OCI-LY3 (cell line): ENCODE measurements around the gene KANSL3.

Experiments used
- H2AFZ ChIP-seq: fragments of 200-600, 300-600 bp; shearing (Covaris generic); 2 replicates; pipeline ENCODE4 v1.6.0; 2014; ENCODE audit warnings: antibody characterized with exemption, low read depth, low read length
- H3K27ac ChIP-seq: fragments of 200-600, 300-600 bp; sonication (generic); 2 replicates; pipeline ENCODE4 v1.5.1; 2014; ENCODE audit warnings: mild to moderate bottlenecking, low read length, moderate library complexity, mixed read lengths
- H3K27me3 ChIP-seq: fragments of 200-600, 300-600 bp; sonication (generic); 2 replicates; pipeline ENCODE4 v1.6.1; 2014; ENCODE audit warnings: low read depth, low read length, mixed read lengths
- H3K36me3 ChIP-seq: fragments of 200-600, 300-600 bp; sonication (generic); replicated peaks from 2 replicates; pipeline ENCODE3; 2014; ENCODE audit warnings: low read depth, low read length, mixed read lengths
- H3K4me1 ChIP-seq: fragments of 300-600, 200-600 bp; sonication (generic); 2 replicates; pipeline ENCODE4 v1.6.1; 2014; ENCODE audit warnings: low read length, mixed read lengths
- H3K4me2 ChIP-seq: fragments of 200-600, 300-600 bp; sonication (generic); 2 replicates; pipeline ENCODE4 v1.6.1; 2014; ENCODE audit warnings: low read length, mixed read lengths
- H3K4me3 ChIP-seq: fragments of 300-600, 200-600 bp; sonication (generic); 2 replicates; pipeline ENCODE4 v1.5.1; 2014; ENCODE audit warnings: antibody characterized with exemption, mild to moderate bottlenecking, low read length, moderate library complexity
- H3K79me2 ChIP-seq: fragments of 300-600, 200-600 bp; shearing (Covaris generic); 2 replicates; pipeline ENCODE4 v1.6.1; 2014; ENCODE audit warnings: mild to moderate bottlenecking, low read length, mixed read lengths
- H3K9ac ChIP-seq: fragments of 300-600, 200-600 bp; shearing (Covaris generic); 2 replicates; pipeline ENCODE4 v1.6.0; 2014; ENCODE audit warnings: mild to moderate bottlenecking, low read length, moderate library complexity
- H3K9me3 ChIP-seq: fragments of 200-600, 300-600 bp; shearing (Covaris generic); 2 replicates; pipeline ENCODE4 v1.6.1; 2014; ENCODE audit warnings: low read length, mixed read lengths; ENCODE audit not compliant: insufficient read depth
- H4K20me1 ChIP-seq: fragments of 200-600, 300-600 bp; sonication (generic); 2 replicates; pipeline ENCODE4 v1.6.1; 2016; ENCODE audit warnings: low read length, mixed read lengths; ENCODE audit not compliant: insufficient read depth
- CTCF ChIP-seq: fragments of 200-600, 300-600 bp; sonication (generic); IDR thresholded peaks from 2 replicates; pipeline ENCODE4 v1.5.1; 2014; ENCODE audit warnings: antibody characterized with exemption, low read length, low read depth
- EZH2phosphoT487 ChIP-seq: fragments of 200-600 bp; shearing (Covaris generic); IDR thresholded peaks from 2 replicates; pipeline ENCODE4 v1.6.1; 2018; ENCODE audit warnings: antibody characterized with exemption, mixed run types, low read depth

The KANSL3 gene

GRCh38 chr2:96616535-96616934, 21.6 kb downstream of the KANSL3 start:
- Histone ChIP-seq H3K79me2 (no peaks in the 10 kb centered on the region), H3K4me1 (no peaks in the 10 kb centered on the region), H3K9me3 (no peaks in the 10 kb centered on the region), H3K4me2 (no peak overlapping the region), H3K27ac (no peak overlapping the region), H3K36me3 (peaks cover 31% of the 10 kb centered on the region), H2AFZ (no peak overlapping the region), H3K4me3 (no peak overlapping the region), H3K9ac (no peak overlapping the region), H4K20me1 (no peaks in the 10 kb centered on the region), H3K27me3 (no peaks in the 10 kb centered on the region)
- TF ChIP-seq CTCF (no peak), EZH2phosphoT487 (no peak)

GRCh38 chr2:96616128-96616527, 22.0 kb downstream of the KANSL3 start:
- no peaks in the 10 kb centered on the region for H3K79me2 ChIP-seq
- no peaks in the 10 kb centered on the region for H3K9me3 ChIP-seq
- H3K4me1 ChIP-seq: no peaks in the 10 kb centered on the region
- H3K9ac ChIP-seq: no peak overlapping the region
- no peak overlapping the region for H3K4me2 ChIP-seq
- peaks cover 34% of the 10 kb centered on the region for H3K36me3 ChIP-seq
- TF ChIP-seq EZH2phosphoT487: no peak
- no peak for TF ChIP-seq CTCF
- no peak overlapping the region for H3K4me3 ChIP-seq
- H4K20me1 ChIP-seq: no peaks in the 10 kb centered on the region
- H3K27ac ChIP-seq: no peak overlapping the region
- H3K27me3 ChIP-seq: no peaks in the 10 kb centered on the region
- no peak overlapping the region for H2AFZ ChIP-seq

GRCh38 chr2:96608469-96609455, 29.4 kb downstream of the KANSL3 start:
- Histone ChIP-seq H3K4me2 (no peak overlapping the region), H3K79me2 (no peaks in the 10 kb centered on the region)

More at GRCh38 chr2:96608469-96609455, 29.4 kb downstream of the KANSL3 start:
- TF ChIP-seq EZH2phosphoT487 (no peak), CTCF (no peak)
- Histone ChIP-seq H4K20me1 (no peaks in the 10 kb centered on the region), H3K27me3 (no peaks in the 10 kb centered on the region), H3K4me3 (no peak overlapping the region), H3K9me3 (no peaks in the 10 kb centered on the region), H3K4me1 (no peaks in the 10 kb centered on the region), H3K36me3 (peaks cover 65% of the 10 kb centered on the region), H2AFZ (no peak overlapping the region), H3K9ac (no peak overlapping the region), H3K27ac (no peak overlapping the region)
